Measurements from ENCODE around the gene PIP4K2C. TPM values are rescaled to one million over a fixed set of nuclear protein-coding genes. Genes with fewer than 3 reads are reported as not detected.
"Not testable (repeated sequence)": the region's sequence is repeated elsewhere in the genome, so short reads cannot be mapped to it uniquely, and the experiment has no call there.

The PIP4K2C gene
- total RNA-seq, 1 donor from 2014 or later = 35.8 TPM

GRCh38 chr12:57622293-57623245, 31.6 kb downstream of the PIP4K2C start:
- ATAC-seq = no peak

GRCh38 chr12:57623385-57623784, 32.4 kb downstream of the PIP4K2C start:
- no peak for ATAC-seq

GRCh38 chr12:57623811-57624390, 32.9 kb downstream of the PIP4K2C start:
- ATAC-seq = no peak

GRCh38 chr12:57624441-57625220, 33.6 kb downstream of the PIP4K2C start:
- no peak for ATAC-seq

- no peak for ATAC-seq
These were observed 34.5 kb downstream of the PIP4K2C start for GRCh38 chr12:57625261-57626032.

GRCh38 chr12:57626111-57626920, 35.3 kb downstream of the PIP4K2C start:
- no peak for ATAC-seq

GRCh38 chr12:57626921-57627445, 36.0 kb downstream of the PIP4K2C start:
- no peak for ATAC-seq

- no peak for ATAC-seq
These were observed 36.7 kb downstream of the PIP4K2C start for GRCh38 chr12:57627501-57628279.

- ATAC-seq = no peak
These were observed 37.5 kb downstream of the PIP4K2C start for GRCh38 chr12:57628280-57629191.

GRCh38 chr12:57629897-57630471, 39.0 kb downstream of the PIP4K2C start:
- ATAC-seq = no peak

- ATAC-seq = no peak
These were observed 40.0 kb downstream of the PIP4K2C start for GRCh38 chr12:57630891-57631433.

- no peak for ATAC-seq
These were observed 40.6 kb downstream of the PIP4K2C start for GRCh38 chr12:57631566-57632072.

GRCh38 chr12:57632073-57632957, 41.3 kb downstream of the PIP4K2C start:
- ATAC-seq = peak; percentile 31

- ATAC-seq = peak; percentile 77
These were observed 42.2 kb downstream of the PIP4K2C start, which contains the start of gene B4GALNT1 for GRCh38 chr12:57632958-57633840. B4GALNT1 (minus strand) TSS chr12:57633201; CDS start chr12:57632132, 1,069 bp downstream.

- not testable (repeated sequence) for ATAC-seq
These were observed 45.7 kb downstream of the PIP4K2C start for GRCh38 chr12:57636731-57637130.

GRCh38 chr12:57637364-57637763, 46.4 kb downstream of the PIP4K2C start:
- no peak for ATAC-seq
